GM10248 (cell line): ENCODE data around the gene MARK1.

ENCODE experiments used
- CTCF ChIA-PET: fragments of 300-600 bp; sonication (Branson Sonifier 250); formaldehyde crosslinking; extraction: SDS; loops from one replicate; lab custom pipeline; 2021; ENCODE audit warnings: antibody characterized with exemption; lab: Yijun Ruan, JAX
- POLR2A ChIA-PET: fragments of 350-650 bp; sonication (Branson Sonifier 250); formaldehyde crosslinking; extraction: SDS; loops from one replicate; lab custom pipeline; 2020; ENCODE audit warnings: antibody characterized with exemption; lab: Yijun Ruan, JAX
- DNase-seq: peaks from one replicate; pipeline ENCODE4 v3.0.0; 2012; ENCODE audit errors: extremely low spot score
- CTCF ChIP-seq: IDR thresholded peaks from 2 replicates; pipeline ENCODE4 v1.5.1; 2012; ENCODE audit warnings: mild to moderate bottlenecking, low read depth; ENCODE audit errors: extremely low read depth, missing control alignments, control extremely low read depth

Gene MARK1

GRCh38 chr1:220491891-220492290 lies 36.0 kb upstream of the MARK1 start:
- no peak for TF ChIP-seq CTCF
- DNase-seq = no peak
- ChIA-PET CTCF (interaction anchor here (1.5 kb wide), 1 partner anchor 8 kb away, joined by 7 read pairs; no protein-coding TSS in a partner anchor), POLR2A (no interaction called here)

- POLR2A ChIA-PET = no interaction called here
- DNase-seq = no peak
- CTCF ChIA-PET = no interaction called here
- no peak for TF ChIP-seq CTCF
These were observed 30.6 kb upstream of the MARK1 start for GRCh38 chr1:220497220-220497947.

- no peak for TF ChIP-seq CTCF
- ChIA-PET POLR2A (no interaction called here), CTCF (no interaction called here)
- DNase-seq = no peak
These were observed 29.7 kb upstream of the MARK1 start for GRCh38 chr1:220498188-220498587.

- ChIA-PET POLR2A (no interaction called here), CTCF (no interaction called here)
These were observed 27.6 kb upstream of the MARK1 start for GRCh38 chr1:220500372-220500771.

GRCh38 chr1:220504329-220504728 lies 23.6 kb upstream of the MARK1 start:
- ChIA-PET CTCF (interaction anchor here (0.7 to 1.0 kb wide), 3 partner anchors 13 to 89 kb away, joined by 3 read pairs; no protein-coding TSS in a partner anchor), POLR2A (no interaction called here)
- no peak for TF ChIP-seq CTCF
- no peak for DNase-seq

More at GRCh38 chr1:220500372-220500771, 27.6 kb upstream of the MARK1 start:
- DNase-seq = no peak
- TF ChIP-seq CTCF = no peak

- DNase-seq = no peak
- ChIA-PET POLR2A (no interaction called here), CTCF (no interaction called here)
- TF ChIP-seq CTCF = no peak
These were observed 20.9 kb upstream of the MARK1 start for GRCh38 chr1:220507085-220507484.

- no peak for TF ChIP-seq CTCF
- DNase-seq = no peak
- POLR2A ChIA-PET = no interaction called here
- CTCF ChIA-PET = no interaction called here
These were observed 16.8 kb upstream of the MARK1 start for GRCh38 chr1:220511179-220511578.
